Measurements from ENCODE around the gene RTBDN. TPM values are rescaled to one million over a fixed set of nuclear protein-coding genes. Genes with fewer than 3 reads are reported as not detected.
A peak's percentile ranks its signal among the peaks of the same experiment; 100 is the strongest.

Gene RTBDN
- total RNA-seq, 1 donor from 2014 or later: not detected

DNA sequence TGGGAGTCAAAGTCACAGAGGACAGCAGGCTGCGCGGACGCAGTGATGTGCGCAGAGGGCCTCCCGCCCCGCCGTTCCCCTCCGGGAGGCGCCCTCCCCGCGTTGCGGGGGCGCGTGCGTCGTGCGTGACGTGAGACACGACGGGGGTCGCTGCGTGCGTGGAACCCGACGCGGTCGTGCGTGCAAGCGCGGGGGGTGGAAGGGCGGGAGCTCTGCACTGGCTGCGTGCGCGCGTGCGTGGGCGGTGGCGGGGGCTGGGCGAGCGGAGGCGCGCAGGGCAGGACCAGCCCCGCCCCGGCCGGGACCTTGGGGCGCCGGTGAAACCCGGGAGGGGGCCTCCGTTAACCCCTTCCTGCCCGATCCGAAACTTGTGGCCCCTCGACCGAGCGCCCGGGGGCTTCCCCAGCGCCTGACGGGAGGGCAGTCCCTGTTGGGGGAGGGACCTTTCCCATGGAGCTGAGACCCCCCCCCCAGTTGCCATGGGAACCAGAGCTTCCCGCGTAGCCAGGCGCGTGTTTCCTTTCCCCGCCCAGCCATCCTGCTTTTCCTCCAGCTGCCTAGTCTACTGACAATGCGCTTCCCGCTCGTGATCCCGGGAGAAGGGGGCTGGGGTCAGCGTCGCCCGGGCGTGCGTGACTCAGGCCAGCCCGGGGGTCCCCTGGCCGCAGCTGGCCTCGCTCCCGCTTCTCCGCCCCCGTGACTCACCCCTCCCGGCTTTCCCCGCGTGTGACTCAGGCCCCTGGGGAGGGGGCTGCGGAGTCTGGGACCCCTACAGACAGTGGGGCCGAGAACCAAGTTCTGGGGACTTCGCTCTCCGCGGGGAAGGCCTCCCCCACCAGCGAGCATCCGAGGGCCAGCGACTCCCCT, 51.7 kb downstream of the RTBDN start:
- H3K36me3 Mint-ChIP-seq (ENCODE audit: unreplicated experiment): no peaks in the 10 kb centered on the region
- H3K9me3 Mint-ChIP-seq (ENCODE audit: unreplicated experiment): no peaks in the 10 kb centered on the region
- H3K4me1 Mint-ChIP-seq (ENCODE audit: unreplicated experiment): peaks cover 40% of the 10 kb centered on the region
- peak overlapping the region; percentile 70 for H3K4me3 Mint-ChIP-seq (ENCODE audit: unreplicated experiment)
- H3K27ac Mint-ChIP-seq (ENCODE audit: unreplicated experiment): peak overlapping the region; percentile 85
- H3K27me3 Mint-ChIP-seq (ENCODE audit: unreplicated experiment): no peaks in the 10 kb centered on the region
- DNase-seq (ENCODE audit: extremely low spot score, unreplicated experiment): no peak
- TF ChIP-seq, protein P1, sequence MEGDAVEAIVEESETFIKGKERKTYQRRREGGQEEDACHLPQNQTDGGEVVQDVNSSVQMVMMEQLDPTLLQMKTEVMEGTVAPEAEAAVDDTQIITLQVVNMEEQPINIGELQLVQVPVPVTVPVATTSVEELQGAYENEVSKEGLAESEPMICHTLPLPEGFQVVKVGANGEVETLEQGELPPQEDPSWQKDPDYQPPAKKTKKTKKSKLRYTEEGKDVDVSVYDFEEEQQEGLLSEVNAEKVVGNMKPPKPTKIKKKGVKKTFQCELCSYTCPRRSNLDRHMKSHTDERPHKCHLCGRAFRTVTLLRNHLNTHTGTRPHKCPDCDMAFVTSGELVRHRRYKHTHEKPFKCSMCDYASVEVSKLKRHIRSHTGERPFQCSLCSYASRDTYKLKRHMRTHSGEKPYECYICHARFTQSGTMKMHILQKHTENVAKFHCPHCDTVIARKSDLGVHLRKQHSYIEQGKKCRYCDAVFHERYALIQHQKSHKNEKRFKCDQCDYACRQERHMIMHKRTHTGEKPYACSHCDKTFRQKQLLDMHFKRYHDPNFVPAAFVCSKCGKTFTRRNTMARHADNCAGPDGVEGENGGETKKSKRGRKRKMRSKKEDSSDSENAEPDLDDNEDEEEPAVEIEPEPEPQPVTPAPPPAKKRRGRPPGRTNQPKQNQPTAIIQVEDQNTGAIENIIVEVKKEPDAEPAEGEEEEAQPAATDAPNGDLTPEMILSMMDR (IDR thresholded peaks at IDR 0.05): no peak

DNA sequence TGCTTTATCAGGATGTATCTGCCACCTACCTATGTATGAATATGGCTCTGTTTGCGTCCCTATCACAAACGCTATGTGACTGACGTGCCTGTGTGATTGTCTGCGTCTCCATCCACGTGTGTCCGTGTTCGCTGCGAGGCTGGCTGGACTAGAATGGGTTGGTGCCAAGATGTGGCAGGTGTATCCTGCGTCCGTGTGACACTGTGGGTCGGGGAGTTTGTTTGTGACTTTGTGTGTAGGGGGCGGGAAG, 52.3 kb downstream of the RTBDN start:
- Mint-ChIP-seq H3K4me1 (ENCODE audit: unreplicated experiment) (peaks cover 44% of the 10 kb centered on the region), H3K9me3 (ENCODE audit: unreplicated experiment) (no peaks in the 10 kb centered on the region), H3K4me3 (ENCODE audit: unreplicated experiment) (peak overlapping the region; percentile 70), H3K36me3 (ENCODE audit: unreplicated experiment) (no peaks in the 10 kb centered on the region), H3K27me3 (ENCODE audit: unreplicated experiment) (no peaks in the 10 kb centered on the region), H3K27ac (ENCODE audit: unreplicated experiment) (peak overlapping the region; percentile 85)
- no peak for DNase-seq (ENCODE audit: extremely low spot score, unreplicated experiment)
- TF ChIP-seq, protein P1 (IDR thresholded peaks at IDR 0.05): no peak

DNA sequence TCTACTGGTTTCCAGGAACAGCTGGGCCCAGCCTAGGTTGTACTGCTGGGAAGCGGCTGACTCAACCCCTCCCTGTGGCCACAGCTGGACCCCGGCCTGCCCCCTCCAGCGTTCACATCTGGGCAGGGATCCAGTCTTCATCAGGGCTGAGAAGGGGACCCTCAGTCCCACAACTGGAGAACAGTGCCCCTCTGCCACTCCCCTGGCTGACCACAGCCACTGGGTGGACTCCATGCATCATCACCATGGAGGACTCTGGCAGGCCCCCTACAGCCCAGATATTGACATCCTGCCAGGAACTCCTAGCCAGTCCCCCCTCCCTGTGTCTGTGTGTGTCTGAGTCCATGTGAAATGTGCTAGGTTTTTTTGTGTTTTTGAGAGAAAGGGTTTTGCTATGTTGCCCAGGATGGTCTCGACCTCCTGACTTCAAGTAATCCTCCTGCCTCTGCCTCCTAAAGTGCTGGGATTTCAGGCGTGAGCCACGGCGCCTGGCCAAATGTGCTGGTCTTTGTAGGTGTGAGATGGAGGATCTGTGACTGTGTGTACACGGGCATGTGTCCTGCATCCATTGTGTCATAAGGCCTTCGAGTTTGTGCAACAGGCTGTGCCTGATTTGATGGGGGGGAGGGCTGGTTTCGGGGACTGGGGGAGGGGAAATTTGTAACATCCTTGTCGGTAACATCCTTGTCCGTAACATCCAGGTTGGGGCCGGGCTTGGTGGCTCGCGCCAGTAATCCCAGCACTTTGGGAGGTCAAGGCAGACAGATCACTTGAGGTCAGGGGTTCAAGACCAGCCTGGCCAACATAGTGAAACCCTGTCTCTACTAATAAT, 55.0 kb downstream of the RTBDN start:
- Mint-ChIP-seq H3K27me3 (ENCODE audit: unreplicated experiment) (no peaks in the 10 kb centered on the region), H3K9me3 (ENCODE audit: unreplicated experiment) (no peaks in the 10 kb centered on the region), H3K4me3 (ENCODE audit: unreplicated experiment) (peak overlapping the region; percentile 78), H3K27ac (ENCODE audit: unreplicated experiment) (peak overlapping the region; percentile 98), H3K36me3 (ENCODE audit: unreplicated experiment) (no peaks in the 10 kb centered on the region), H3K4me1 (ENCODE audit: unreplicated experiment) (peaks cover 43% of the 10 kb centered on the region)
- DNase-seq (ENCODE audit: extremely low spot score, unreplicated experiment): peak; percentile 89
- TF ChIP-seq, protein P1 (IDR thresholded peaks at IDR 0.05): peak; percentile 17

DNA sequence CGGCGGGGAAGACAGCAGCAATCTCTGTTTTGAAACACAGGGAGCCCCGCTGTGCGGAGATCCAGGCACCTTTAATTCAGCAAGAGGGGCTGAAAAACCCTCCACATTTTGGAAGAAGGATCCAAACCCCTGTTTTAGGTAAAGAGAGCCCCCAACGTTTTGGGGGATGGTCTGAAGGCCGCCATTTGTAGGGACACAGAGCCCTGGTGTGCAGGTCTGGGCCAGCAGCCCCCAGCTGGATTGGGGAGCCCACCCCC, 55.5 kb downstream of the RTBDN start:
- DNase-seq (ENCODE audit: extremely low spot score, unreplicated experiment): no peak
- Mint-ChIP-seq H3K27ac (ENCODE audit: unreplicated experiment) (peak overlapping the region; percentile 98), H3K9me3 (ENCODE audit: unreplicated experiment) (no peaks in the 10 kb centered on the region), H3K36me3 (ENCODE audit: unreplicated experiment) (no peaks in the 10 kb centered on the region), H3K4me3 (ENCODE audit: unreplicated experiment) (peak overlapping the region; percentile 78), H3K27me3 (ENCODE audit: unreplicated experiment) (no peaks in the 10 kb centered on the region), H3K4me1 (ENCODE audit: unreplicated experiment) (peaks cover 44% of the 10 kb centered on the region)
- TF ChIP-seq, protein P1 (IDR thresholded peaks at IDR 0.05): no peak

Data from osteocyte (in vitro differentiated cells).